HK-2 (cell line): Measurements from ENCODE around the gene GPR183.

Experiments used
- DNase-seq: peaks from one replicate; pipeline ENCODE4 v3.0.0-alpha.2; 2018; ENCODE audit not compliant: unreplicated experiment

The GPR183 gene

GRCh38 chr13:99312493-99312883 lies 5.3 kb upstream of the GPR183 start:
- DNase-seq: peak; percentile 62

GRCh38 chr13:99311748-99312492 lies 4.7 kb upstream of the GPR183 start:
- no peak for DNase-seq

- DNase-seq: no peak
Measured at GRCh38 chr13:99311137-99311536, 3.9 kb upstream of the GPR183 start.

- no peak for DNase-seq
Measured at GRCh38 chr13:99310382-99311031, 3.3 kb upstream of the GPR183 start.

- DNase-seq: no peak
Measured at GRCh38 chr13:99308471-99309087, 1.4 kb upstream of the GPR183 start.

- DNase-seq: peak; percentile 46
Measured at GRCh38 chr13:99307648-99308339, 595 bp upstream of the GPR183 start.

GRCh38 chr13:99305566-99305965 lies 1.6 kb downstream of the GPR183 start:
- DNase-seq: no peak

- no peak for DNase-seq
Measured at GRCh38 chr13:99305158-99305557, 2.0 kb downstream of the GPR183 start.

- no peak for DNase-seq
Measured at GRCh38 chr13:99304541-99304940, 2.7 kb downstream of the GPR183 start.

- DNase-seq: peak; percentile 58
Measured at GRCh38 chr13:99303863-99304521, 3.2 kb downstream of the GPR183 start.

- no peak for DNase-seq
Measured at GRCh38 chr13:99302637-99303505, 4.3 kb downstream of the GPR183 start.

GRCh38 chr13:99301913-99302636 lies 5.1 kb downstream of the GPR183 start:
- no peak for DNase-seq

- DNase-seq: no peak
Measured at GRCh38 chr13:99301056-99301838, 6.0 kb downstream of the GPR183 start.

- no peak for DNase-seq
Measured at GRCh38 chr13:99299920-99300341, 7.3 kb downstream of the GPR183 start.

GRCh38 chr13:99299256-99299919 lies 7.8 kb downstream of the GPR183 start:
- no peak for DNase-seq

GRCh38 chr13:99298056-99298455 lies 9.1 kb downstream of the GPR183 start:
- no peak for DNase-seq

- no peak for DNase-seq
Measured at GRCh38 chr13:99297331-99297730, 9.9 kb downstream of the GPR183 start.

- no peak for DNase-seq
Measured at GRCh38 chr13:99296398-99296797, 10.8 kb downstream of the GPR183 start.
